COLO668 (cell line): ENCODE measurements around the gene KRT72.

Source experiments
- DNase-seq: peaks from one replicate; lab custom pipeline; 2025; ENCODE audit not compliant: unreplicated experiment; lab: John Stamatoyannopoulos, UW

The KRT72 gene

DNA sequence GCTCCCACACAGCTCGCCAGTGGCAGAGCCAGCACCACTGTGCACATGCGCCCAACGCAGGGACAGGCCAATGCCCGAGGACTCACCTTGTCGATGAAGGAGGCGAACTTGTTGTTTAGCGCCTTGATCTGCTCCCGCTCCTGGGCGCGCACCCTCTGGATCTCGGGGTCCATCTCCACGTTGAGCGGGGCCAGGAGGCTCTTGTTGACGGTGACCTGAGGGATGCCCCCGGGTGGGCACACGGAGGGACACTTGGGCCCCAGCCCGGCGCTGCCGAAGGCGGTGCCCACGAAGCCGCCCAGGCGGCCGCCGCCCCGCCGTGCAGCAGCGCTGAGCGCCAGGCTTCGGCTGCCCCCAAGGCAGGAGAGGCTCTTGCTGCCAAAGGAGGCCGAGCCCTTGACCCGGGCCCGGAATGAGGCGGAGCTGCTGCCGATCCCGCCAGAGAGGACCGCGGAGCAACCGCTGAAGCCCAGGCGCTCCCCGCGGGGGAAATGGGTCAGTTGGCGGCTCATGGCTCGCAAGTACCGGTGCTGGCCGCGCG, at the start of gene KRT72:
Gene KRT72, minus strand, starts transcription at position 523 of the 541 bp plus-strand sequence. Its CDS starts 11 bp downstream, at position 512.
- DNase-seq = no peak

- peak; percentile 1 for DNase-seq
These were observed 49.3 kb upstream of the KRT72 start for GRCh38 chr12:52650520-52651081.

- no peak for DNase-seq
These were observed 47.8 kb upstream of the KRT72 start for GRCh38 chr12:52649066-52649465.

GRCh38 chr12:52648012-52648550, 46.8 kb upstream of the KRT72 start:
- DNase-seq = no peak

DNA sequence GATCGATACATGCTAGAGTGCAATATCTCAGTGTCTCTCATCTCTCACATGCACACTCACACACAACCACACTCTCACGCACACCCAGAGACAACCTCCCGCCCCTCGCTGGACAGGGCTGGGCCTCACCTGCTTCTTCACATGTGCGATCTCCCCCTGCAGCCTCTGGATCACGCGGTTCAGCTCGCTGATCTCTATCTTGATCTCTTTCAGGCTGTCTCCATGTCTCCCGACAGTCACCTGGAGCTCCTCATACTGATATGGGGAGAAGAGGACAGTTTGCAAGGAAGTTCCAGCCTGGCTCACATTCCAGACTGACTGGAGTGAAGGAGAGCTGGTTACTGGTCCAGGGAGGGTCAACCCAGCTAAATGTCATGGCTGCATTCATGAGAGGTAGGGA, 46.3 kb upstream of the KRT72 start:
- no peak for DNase-seq

GRCh38 chr12:52646613-52647012, 45.4 kb upstream of the KRT72 start:
- DNase-seq = no peak

- no peak for DNase-seq
These were observed 44.7 kb upstream of the KRT72 start for GRCh38 chr12:52645982-52646381.

DNA sequence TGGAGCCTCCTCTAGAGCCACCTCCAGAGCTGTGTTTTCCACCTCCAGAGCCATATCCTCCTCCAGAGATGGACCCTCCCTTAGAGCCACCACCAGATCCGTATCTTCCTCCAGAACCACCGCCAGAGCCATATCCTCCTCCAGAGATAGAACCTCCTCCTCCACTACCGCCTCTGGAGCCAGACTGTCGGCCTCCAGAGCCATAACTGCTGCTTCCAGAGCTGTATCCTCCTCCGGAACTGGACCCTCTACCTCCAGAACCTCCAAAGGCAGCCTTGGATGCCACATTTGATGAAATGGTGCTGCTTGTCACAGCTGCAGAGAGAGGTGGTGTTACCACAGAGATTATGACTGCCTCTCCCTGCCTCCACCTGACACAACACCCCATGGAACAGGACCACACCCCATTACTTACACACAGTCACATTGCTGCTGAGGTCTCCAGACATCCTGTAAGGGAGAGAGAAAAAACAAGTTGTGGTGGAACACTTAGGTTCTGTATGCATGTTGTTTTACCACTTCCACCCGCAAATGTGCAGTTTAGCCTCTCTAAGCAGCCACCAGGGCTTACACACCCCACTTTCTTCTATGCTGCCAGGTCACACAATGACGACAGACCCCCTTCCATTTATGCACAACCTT, 44.0 kb upstream of the KRT72 start:
- DNase-seq = no peak

DNA sequence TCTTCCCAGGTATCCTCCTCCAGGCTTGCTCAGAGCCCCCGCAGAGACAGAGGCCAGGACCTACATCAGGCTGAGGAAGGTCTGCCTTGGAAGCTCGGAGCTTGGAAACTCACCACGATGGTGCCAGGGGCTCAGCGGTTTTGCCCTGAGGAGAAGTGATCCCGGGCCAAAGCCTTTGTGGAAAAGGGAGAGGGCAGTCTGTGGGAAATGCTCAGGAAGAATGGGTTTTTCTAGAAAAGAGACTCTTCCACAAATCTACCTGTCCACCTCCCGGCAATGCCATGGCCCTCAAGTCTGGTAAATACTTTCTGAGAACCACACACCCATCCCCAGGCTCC, 42.8 kb upstream of the KRT72 start:
- no peak for DNase-seq

DNA sequence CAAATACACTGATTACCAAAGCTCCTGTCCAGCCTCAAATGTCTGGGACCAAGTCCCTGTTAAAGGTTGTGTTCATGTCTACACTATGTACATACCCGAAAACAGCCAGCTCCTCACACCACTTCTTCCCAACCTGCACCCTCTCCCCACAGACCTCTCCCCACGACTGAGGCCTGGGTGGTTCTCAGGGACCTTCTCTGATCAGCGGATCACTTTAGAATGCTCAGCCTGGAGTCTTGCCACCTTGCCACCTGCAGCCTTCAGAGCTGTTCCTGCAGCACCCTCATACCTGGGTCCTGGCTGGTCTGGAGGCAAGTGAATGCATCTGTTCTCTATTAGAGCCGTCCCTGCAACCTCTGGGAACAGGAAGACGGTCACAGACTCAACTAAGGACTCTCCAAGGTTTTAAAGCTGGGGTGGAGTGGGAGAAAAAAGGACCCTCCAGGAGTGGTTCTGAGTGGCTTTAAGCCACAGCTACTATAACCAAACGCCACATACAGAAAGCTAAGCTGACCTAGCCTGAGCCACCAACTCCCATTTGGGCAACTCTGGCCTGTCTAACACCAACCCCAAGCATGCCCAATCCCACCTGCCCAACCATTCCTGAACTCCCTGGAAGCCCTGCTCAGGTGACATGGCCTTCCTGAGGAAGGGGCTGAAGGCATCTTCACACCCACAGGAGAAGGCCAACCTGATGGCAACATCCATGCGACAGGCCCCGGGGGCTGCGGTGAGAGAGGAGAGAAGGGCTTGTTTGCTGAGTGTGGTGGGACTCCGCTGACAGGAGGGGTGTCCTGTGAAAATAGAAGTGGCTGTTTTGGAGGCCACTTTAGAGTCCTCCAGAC, 42.2 kb upstream of the KRT72 start:
- DNase-seq = no peak

GRCh38 chr12:52641468-52641867, 40.2 kb upstream of the KRT72 start:
- no peak for DNase-seq

DNA sequence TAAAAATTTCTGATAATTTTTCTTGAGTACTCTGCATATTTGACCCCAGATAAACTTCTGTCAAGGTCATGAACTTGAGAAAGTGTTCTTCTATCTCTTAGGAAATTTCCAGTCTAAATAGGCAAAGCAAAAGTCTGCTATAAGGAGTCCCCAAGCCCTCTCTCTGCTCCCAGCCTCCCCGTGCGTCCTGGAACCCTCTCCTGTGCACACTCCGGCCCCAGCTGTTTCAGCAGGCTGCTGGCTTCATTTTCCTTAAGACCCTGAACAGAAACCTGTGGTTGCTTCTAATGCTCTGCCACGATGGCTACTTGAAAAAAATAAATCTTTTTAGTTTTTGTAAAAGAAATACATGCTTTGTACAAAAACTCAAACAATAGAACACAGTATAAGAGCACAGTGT, 36.0 kb upstream of the KRT72 start:
- DNase-seq = no peak

- DNase-seq = no peak
These were observed 35.5 kb upstream of the KRT72 start for GRCh38 chr12:52636592-52637258.

DNA sequence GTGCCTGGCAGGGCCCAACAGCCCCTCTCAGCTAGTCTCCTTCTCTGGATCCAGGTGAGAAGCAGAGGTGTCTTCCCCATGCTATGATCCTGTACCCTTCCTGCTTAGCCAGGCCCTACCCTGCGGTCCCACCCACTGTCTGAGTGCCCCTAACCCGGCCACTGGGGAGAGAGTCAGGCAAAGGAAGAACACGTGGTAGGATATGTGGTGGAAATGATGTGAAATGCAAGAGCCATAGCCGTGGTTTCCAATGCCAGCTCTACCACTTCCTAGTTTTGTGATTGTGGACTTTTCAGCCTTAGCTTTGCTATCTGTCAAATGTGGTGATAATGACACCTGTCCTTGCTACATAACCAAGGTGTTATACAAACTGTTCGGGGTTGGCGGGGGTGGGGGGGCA, 34.9 kb upstream of the KRT72 start:
- no peak for DNase-seq

GRCh38 chr12:52634266-52635056, 33.2 kb upstream of the KRT72 start:
- no peak for DNase-seq

DNA sequence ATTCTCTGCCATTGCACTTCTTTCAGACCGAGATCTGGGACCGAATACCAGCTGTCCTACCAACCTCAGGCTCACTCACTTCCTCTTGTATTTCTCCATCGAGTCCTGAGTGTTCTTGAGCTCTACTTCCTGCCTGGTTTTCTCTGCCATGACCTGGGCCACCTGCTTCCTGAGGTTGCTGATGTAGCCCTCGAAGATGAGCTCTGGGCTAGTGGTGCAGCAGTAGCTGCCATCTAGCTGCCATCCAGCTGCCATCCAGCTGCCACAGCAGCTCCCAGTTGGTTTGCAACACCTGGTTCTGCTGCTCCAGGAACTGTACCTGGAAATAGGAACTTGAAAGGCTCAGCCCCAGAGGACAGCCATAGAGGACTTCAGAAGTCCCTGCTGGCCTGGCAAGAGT, 32.1 kb upstream of the KRT72 start:
- no peak for DNase-seq

DNA sequence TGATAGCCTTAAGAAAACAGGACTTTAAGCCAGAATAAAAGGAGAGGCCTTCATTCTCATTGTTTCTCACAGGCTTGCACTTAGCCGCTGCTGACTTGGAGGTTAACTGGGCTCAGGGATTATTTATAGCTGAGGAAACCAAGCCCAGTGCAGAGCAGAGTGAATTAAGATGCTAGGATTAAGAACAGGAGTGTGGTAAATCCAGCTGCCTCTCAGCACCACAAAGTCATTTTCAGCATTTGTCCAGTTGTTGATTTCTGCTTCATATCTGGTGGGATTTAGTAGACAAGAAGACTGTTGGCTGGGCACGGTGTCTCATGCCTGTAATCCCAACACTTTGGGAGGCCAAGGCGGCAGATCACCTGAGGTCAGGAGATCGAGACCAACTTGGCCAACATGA, 31.4 kb upstream of the KRT72 start:
- DNase-seq = no peak

DNA sequence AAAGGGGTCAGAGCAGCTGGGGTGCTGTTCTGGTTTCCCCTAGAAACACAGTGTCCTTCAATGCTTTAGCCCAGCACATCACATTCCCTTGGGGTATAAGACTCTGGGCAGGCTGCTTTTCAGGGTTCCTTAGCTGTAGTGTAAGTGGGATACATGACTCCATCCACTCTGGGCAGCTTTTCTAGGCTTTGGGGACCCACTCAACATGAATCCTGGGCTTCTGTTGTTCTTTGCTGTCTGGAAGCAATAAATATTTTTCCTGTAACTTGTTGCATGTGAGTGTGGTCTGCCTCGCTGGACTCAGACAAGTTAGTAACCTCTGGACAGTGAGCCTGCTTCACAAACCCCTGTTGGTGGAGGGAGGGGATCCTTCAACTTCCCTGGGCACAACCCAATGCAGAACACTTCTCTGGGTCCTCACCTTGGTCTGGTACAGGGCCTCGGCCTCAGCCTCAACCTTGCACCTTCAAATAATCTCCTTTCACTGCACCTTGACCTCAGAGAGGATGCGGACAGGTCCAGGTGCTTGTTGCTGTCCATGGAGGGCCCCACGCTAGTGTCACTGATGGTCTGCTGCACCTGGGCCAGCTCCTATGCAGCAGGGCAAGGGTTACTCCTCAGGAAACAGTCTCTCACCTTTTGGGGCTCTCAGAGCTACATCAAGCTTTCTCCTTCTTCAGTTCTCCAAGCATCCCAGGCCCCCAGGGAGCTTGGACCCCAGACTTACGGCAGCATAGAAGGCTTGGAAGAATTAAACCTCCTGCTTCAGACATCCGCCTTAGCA, 30.6 kb upstream of the KRT72 start:
- no peak for DNase-seq

- DNase-seq = no peak
These were observed 30.0 kb upstream of the KRT72 start for GRCh38 chr12:52631264-52631663.
